LNCaP clone FGC (cell line): ENCODE data around the gene KIF4B.
"Not testable (repeated sequence)": the region's sequence is repeated elsewhere in the genome, so short reads cannot be mapped to it uniquely, and the experiment has no call there.

Experiments used
- DNase-seq: peaks from one replicate; pipeline ENCODE4 v3.0.0-alpha.2; 2011; ENCODE audit warnings: low read depth
- H3K4me3 ChIP-seq: 2 replicates; pipeline ENCODE4 v1.5.1; 2011; ENCODE audit warnings: mild to moderate bottlenecking, low read depth, low read length, control low read depth
- CTCF ChIP-seq: IDR thresholded peaks from 2 replicates; pipeline ENCODE4 v1.5.1; 2012; ENCODE audit warnings: mild to moderate bottlenecking; ENCODE audit not compliant: control insufficient read depth, insufficient read depth; ENCODE audit errors: extremely low read depth

KIF4B gene

GRCh38 chr5:154989626-154990025 is 23.9 kb upstream of the KIF4B start:
- no peak overlapping the region for H3K4me3 ChIP-seq
- TF ChIP-seq CTCF, result no peak
- no peak for DNase-seq

GRCh38 chr5:154993461-154993860 is 20.1 kb upstream of the KIF4B start:
- no peak for TF ChIP-seq CTCF
- DNase-seq, result no peak
- no peak overlapping the region for H3K4me3 ChIP-seq

- no peak overlapping the region for H3K4me3 ChIP-seq
- DNase-seq, result no peak
- no peak for TF ChIP-seq CTCF
These were observed 17.9 kb upstream of the KIF4B start for GRCh38 chr5:154995679-154996078.

- DNase-seq, result no peak
- TF ChIP-seq CTCF, result no peak
- H3K4me3 ChIP-seq, result no peak overlapping the region
These were observed 15.8 kb upstream of the KIF4B start for GRCh38 chr5:154997746-154998145.

GRCh38 chr5:154999865-155000264 is 13.7 kb upstream of the KIF4B start:
- TF ChIP-seq CTCF, result no peak
- no peak for DNase-seq
- no peak overlapping the region for H3K4me3 ChIP-seq

- TF ChIP-seq CTCF, result no peak
- DNase-seq, result no peak
- H3K4me3 ChIP-seq, result no peak overlapping the region
These were observed 12.0 kb upstream of the KIF4B start for GRCh38 chr5:155001523-155001922.

GRCh38 chr5:155002722-155003121 is 10.8 kb upstream of the KIF4B start:
- H3K4me3 ChIP-seq, DNase-seq: not testable (repeated sequence)
